HuH-7 (cell line): ENCODE results near the gene PACSIN1.

Source experiments
- DNase-seq: peaks from one replicate; pipeline ENCODE4 v3.0.0; 2011; ENCODE audit warnings: low spot score

PACSIN1 gene

GRCh38 chr6:34514593-34515472, 49.0 kb downstream of the PACSIN1 start:
- DNase-seq, result no peak

GRCh38 chr6:34515473-34516387, 49.9 kb downstream of the PACSIN1 start:
- DNase-seq, result no peak

GRCh38 chr6:34516391-34517324, 50.8 kb downstream of the PACSIN1 start:
- no peak for DNase-seq

- no peak for DNase-seq
Observed at GRCh38 chr6:34517461-34517881, 51.6 kb downstream of the PACSIN1 start.

- DNase-seq, result no peak
Observed at GRCh38 chr6:34517966-34518365, 52.1 kb downstream of the PACSIN1 start.

GRCh38 chr6:34518669-34519365, 52.9 kb downstream of the PACSIN1 start:
- no peak for DNase-seq

- no peak for DNase-seq
Observed at GRCh38 chr6:34519971-34520644, 54.2 kb downstream of the PACSIN1 start.

GRCh38 chr6:34520645-34521462, 55.0 kb downstream of the PACSIN1 start:
- no peak for DNase-seq

GRCh38 chr6:34521463-34522285, 55.8 kb downstream of the PACSIN1 start:
- DNase-seq, result no peak

GRCh38 chr6:34522761-34523160, 56.9 kb downstream of the PACSIN1 start:
- DNase-seq, result no peak

- DNase-seq, result no peak
Observed at GRCh38 chr6:34523441-34524206, 57.7 kb downstream of the PACSIN1 start.

- no peak for DNase-seq
Observed at GRCh38 chr6:34524499-34524898, 58.6 kb downstream of the PACSIN1 start.

- no peak for DNase-seq
Observed at GRCh38 chr6:34524971-34525370, 59.1 kb downstream of the PACSIN1 start.

- DNase-seq, result no peak
Observed at GRCh38 chr6:34525431-34526175, 59.7 kb downstream of the PACSIN1 start.

GRCh38 chr6:34526241-34526972, 60.5 kb downstream of the PACSIN1 start:
- DNase-seq, result no peak

- DNase-seq, result peak; percentile 92
Observed at GRCh38 chr6:34526992-34527728, 61.3 kb downstream of the PACSIN1 start.
